Activated T-helper 17 cell treated with anti-CD3 and anti-CD28 coated beads, Interleukin-2, amount 50 U/mL, for 72 hours (primary cell): ENCODE measurements around the gene CNTN4. TPM values are rescaled to one million over a fixed set of nuclear protein-coding genes. Genes with fewer than 3 reads are reported as not detected.

Source experiments
- ATAC-seq: fragments of 150-1000 bp; cut with Tn5 transposase; replicated peaks from 2 replicates; pipeline ENCODE4 v1.10.0; 2021; ENCODE audit warnings: mild to moderate bottlenecking, moderate library complexity
- H3K27ac Mint-ChIP-seq: one replicate; pipeline ENCODE4 v1.8.0; 2022; ENCODE audit warnings: mixed read lengths
- H3K27me3 Mint-ChIP-seq: one replicate; pipeline ENCODE4 v1.8.0; 2022; ENCODE audit warnings: mixed read lengths
- H3K36me3 Mint-ChIP-seq: one replicate; pipeline ENCODE4 v1.8.0; 2022; ENCODE audit warnings: low read depth, mild to moderate bottlenecking, mixed read lengths
- H3K4me1 Mint-ChIP-seq: one replicate; pipeline ENCODE4 v1.8.0; 2022; ENCODE audit warnings: mixed read lengths
- H3K4me3 Mint-ChIP-seq: one replicate; pipeline ENCODE4 v1.8.0; 2022; ENCODE audit warnings: mild to moderate bottlenecking, mixed read lengths
- H3K9me3 Mint-ChIP-seq: one replicate; pipeline ENCODE4 v1.8.0; 2022; ENCODE audit warnings: mixed read lengths
- total RNA-seq, 2 donors: library from RNA; stranded (reverse); gene quantifications; one replicate each; pipeline ENCODE4 v1.2.3, GENCODE V29; 2022

The CNTN4 gene
- total RNA-seq, 2 donors from 2014 or later: not detected

DNA sequence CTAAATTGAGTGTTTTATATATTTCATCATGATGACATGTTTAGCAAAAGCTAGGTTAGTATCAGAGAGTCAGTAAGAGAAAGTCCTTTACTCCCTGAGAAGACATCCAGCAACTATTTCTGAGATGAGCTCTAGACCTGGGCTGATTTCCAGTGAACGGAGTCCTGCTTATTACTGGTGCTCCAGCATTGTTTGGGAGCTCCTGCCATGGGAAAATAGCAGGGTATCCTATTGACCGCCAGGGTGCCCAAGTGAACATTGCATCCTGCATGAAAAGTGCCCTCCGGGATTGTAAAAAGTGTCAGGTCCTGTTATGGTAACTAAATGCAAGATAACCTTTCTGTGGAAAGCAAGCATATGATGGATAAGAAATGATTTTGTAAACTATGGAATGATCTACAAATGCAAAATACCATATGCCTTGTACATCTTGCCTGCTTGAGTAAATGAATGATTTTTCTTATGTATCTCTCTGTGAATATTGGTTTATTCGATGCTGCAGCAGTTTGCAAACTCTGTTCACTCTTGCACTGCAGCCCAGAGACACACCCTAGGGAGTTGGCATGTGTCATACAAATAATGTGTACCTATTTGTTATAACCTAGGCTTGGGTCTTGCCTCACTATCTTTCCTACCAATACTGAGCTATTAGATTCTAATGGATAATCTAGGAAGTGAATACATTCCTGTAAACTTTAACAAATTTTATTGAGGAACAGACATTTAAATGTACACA lies 914.8 kb downstream of the CNTN4 start:
- no peaks in the 10 kb centered on the region for H3K9me3 Mint-ChIP-seq
- H3K27ac Mint-ChIP-seq: no peak overlapping the region
- H3K36me3 Mint-ChIP-seq: no peaks in the 10 kb centered on the region
- H3K4me3 Mint-ChIP-seq: no peak overlapping the region
- ATAC-seq: no peak
- H3K4me1 Mint-ChIP-seq: no peaks in the 10 kb centered on the region
- H3K27me3 Mint-ChIP-seq: peaks cover 30% of the 10 kb centered on the region

DNA sequence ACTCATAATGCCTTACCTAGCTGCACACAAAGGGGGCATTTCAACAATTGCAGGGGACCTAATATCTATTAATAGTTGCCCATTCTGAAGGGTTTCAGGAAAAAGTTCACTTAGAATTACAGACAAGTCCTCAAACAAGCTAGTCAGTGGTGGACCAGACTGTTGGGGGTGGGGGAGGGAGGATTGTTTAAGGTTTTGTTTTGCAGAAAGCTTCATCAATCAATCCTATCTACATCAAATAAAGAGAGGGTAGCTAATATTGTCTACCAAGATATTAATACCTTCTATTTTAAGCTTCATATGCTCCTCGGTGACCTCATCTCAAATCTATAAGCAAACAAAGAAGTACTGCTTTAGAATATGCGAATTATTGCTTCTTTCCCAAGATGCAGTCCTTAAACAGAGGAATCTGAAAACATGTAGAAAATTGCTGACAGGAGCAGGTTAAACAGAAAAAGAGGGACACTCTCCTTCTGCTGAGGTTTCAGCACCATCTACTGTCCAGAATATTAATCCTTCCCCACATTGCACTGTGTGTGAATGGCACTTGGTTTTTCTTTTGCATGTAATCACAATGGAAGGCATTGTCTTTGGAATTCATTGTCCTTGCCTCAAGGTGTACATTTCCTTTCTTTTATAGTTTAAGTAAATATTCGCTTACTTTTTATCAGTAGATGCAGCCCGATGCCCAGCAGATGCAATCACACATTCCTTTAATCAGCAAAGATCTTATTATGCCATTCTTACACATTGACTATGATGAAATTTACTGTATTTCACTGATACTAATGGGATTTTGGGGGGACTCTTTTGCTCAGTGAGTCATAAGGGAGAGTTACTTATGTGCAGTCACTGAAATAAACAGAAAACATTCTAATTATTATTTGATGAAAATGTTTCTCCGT lies 916.8 kb downstream of the CNTN4 start:
- Mint-ChIP-seq H3K27ac (no peak overlapping the region), H3K36me3 (no peaks in the 10 kb centered on the region), H3K4me3 (no peak overlapping the region), H3K4me1 (no peaks in the 10 kb centered on the region), H3K27me3 (peaks cover 28% of the 10 kb centered on the region), H3K9me3 (no peaks in the 10 kb centered on the region)
- no peak for ATAC-seq

DNA sequence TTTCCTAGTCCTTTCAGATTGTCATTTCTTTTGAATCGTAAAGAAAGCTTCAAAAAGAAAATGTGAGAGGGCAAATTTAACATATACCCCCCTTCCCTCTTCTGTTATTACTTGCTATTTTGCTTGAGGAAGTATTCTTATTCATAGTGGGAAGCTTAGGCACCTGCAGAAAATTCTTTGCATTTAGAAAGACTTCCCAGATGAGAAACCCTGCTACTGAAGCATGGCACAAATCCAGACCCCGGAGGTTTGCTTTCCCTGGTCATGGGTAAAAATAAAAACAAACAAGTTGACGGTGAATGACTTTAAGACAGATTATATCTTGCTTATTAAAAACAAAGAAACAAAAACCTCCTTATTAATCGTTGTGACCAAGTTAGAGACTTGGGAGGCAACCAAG lies 917.6 kb downstream of the CNTN4 start:
- Mint-ChIP-seq H3K36me3 (no peaks in the 10 kb centered on the region), H3K4me3 (no peak overlapping the region), H3K27ac (no peak overlapping the region), H3K4me1 (no peaks in the 10 kb centered on the region), H3K9me3 (no peaks in the 10 kb centered on the region), H3K27me3 (peaks cover 25% of the 10 kb centered on the region)
- no peak for ATAC-seq

DNA sequence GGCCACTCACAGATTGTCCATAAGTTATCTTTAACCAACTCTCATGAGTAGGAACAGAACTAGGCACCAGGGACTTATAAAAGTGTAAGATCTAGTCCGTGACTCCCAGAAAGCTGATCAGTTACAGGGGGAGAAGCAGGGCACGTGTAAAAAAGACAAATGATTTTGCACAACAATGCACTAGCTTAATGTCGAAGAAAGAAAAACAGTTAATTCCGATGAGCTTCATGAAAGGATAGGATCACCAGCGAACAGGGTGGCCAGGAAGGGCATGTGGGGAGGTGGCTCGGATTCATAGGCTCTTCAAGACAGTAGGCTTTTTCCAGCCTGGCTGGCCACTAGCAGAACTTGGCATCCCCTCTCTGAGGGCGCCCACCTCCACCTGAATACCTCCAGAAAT lies 921.5 kb downstream of the CNTN4 start:
- no peak overlapping the region for H3K4me3 Mint-ChIP-seq
- H3K9me3 Mint-ChIP-seq: no peaks in the 10 kb centered on the region
- H3K36me3 Mint-ChIP-seq: no peaks in the 10 kb centered on the region

DNA sequence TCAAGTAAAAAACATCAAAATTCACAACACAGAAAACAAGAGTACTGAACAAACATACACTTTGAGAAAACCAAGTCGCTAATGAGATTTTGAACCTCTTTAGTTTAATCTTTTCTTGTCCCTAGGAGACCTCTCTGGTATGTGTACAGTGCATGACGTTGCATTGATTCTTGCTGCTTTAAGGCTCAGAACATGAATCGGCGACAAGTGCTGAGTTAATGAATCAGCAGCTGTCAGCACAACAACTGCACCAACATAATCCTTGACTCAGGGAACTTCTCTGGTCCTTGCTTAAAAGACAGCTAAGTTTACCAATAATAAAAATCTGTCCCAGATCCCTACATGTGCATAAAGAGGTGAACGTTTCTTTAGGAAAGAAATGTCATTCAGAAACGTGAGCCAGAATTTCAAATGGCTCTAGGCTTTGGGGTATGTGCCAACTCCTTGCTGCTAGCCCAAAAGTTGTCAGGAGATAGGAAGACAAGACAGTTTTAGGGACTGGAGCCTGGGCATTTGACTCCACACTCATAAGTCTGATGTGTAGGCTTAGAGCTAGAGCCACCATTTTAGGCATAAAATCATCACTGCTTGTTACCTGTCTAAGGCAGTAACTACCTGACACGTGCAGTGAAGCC lies 924.6 kb downstream of the CNTN4 start:
- Mint-ChIP-seq H3K4me3 (no peak overlapping the region), H3K36me3 (no peaks in the 10 kb centered on the region), H3K27me3 (peaks cover 7% of the 10 kb centered on the region), H3K9me3 (no peaks in the 10 kb centered on the region), H3K4me1 (peaks cover 5% of the 10 kb centered on the region), H3K27ac (no peak overlapping the region)
- ATAC-seq: no peak

More for the DNA sequence above, 921.5 kb downstream of the CNTN4 start:
- H3K4me1 Mint-ChIP-seq: no peaks in the 10 kb centered on the region
- H3K27ac Mint-ChIP-seq: no peak overlapping the region
- no peak for ATAC-seq
- H3K27me3 Mint-ChIP-seq: peaks cover 17% of the 10 kb centered on the region

DNA sequence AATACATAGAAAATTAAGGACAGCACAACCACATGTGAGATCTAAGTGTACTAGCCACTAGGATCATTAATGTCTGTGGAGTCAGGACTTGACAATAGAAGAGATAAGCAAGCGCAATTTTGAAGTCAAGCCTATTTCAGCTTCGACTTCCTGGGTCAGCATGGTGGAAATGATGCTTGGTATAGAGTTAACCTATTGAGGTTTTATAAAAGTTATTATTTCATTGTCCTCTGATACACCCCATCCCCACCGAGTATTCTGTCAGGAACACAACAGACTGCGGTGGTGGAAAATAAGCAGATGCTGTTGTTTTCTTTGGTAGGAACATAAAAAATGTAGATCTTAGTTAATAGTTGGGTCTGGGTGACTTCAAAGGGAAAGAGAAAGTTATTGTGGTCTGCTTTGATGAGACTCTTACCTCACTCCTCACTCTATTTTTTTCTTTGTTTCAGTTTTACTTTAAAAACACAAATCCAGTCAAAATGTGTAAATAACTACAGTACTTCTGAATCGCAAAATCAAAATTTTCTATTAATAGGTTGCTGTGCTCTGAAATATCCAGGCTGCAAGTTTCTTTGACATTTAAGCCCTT lies 929.4 kb downstream of the CNTN4 start:
- H3K4me1 Mint-ChIP-seq: peaks cover 7% of the 10 kb centered on the region
- H3K27me3 Mint-ChIP-seq: peaks cover 3% of the 10 kb centered on the region
- no peaks in the 10 kb centered on the region for H3K9me3 Mint-ChIP-seq
- no peaks in the 10 kb centered on the region for H3K36me3 Mint-ChIP-seq
- ATAC-seq: peak; percentile 76
- peak overlapping the region; percentile 41 for H3K4me3 Mint-ChIP-seq
- peak overlapping the region; percentile 29 for H3K27ac Mint-ChIP-seq

DNA sequence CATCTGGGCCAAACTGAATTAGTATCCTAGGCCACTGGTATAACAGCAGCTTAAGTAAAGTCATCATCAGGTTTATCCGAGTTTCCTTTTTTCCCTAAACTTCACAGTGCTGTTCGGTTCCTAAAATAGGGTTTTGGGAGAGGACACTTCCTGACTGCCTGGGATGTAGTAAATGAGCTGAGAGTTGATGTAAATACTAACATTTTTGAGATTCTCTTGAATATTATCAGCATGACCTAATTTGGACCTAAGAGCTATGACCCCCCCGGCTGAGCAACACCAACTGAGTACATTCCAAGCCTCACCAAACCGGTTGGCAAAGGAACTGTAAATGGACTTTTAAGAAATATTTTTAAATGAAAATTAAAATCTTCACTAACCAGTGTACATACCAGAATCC lies 932.7 kb downstream of the CNTN4 start:
- Mint-ChIP-seq H3K4me1 (peaks cover 7% of the 10 kb centered on the region), H3K27me3 (no peaks in the 10 kb centered on the region), H3K4me3 (no peak overlapping the region), H3K9me3 (no peaks in the 10 kb centered on the region), H3K27ac (no peak overlapping the region), H3K36me3 (no peaks in the 10 kb centered on the region)
- no peak for ATAC-seq

DNA sequence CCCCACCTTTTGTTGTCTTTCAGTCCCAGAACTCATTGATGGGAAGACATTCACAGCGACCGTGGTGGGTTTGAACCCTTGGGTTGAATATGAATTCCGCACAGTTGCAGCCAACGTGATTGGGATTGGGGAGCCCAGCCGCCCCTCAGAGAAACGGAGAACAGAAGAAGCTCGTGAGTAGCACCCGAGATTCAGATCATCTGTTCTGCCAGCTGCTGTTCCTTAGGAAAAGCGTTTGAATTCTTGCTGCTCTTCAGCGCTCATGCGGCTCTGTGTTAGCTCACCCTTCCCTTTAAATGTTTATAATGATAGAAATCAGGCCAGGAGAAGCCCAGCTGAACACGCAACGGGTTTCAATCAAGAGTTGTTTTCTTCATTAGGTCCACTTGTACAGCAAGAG lies 938.5 kb downstream of the CNTN4 start:
- Mint-ChIP-seq H3K27ac (no peak overlapping the region), H3K4me3 (no peak overlapping the region), H3K27me3 (peaks cover 5% of the 10 kb centered on the region), H3K9me3 (no peaks in the 10 kb centered on the region), H3K4me1 (no peaks in the 10 kb centered on the region), H3K36me3 (no peaks in the 10 kb centered on the region)
- no peak for ATAC-seq

DNA sequence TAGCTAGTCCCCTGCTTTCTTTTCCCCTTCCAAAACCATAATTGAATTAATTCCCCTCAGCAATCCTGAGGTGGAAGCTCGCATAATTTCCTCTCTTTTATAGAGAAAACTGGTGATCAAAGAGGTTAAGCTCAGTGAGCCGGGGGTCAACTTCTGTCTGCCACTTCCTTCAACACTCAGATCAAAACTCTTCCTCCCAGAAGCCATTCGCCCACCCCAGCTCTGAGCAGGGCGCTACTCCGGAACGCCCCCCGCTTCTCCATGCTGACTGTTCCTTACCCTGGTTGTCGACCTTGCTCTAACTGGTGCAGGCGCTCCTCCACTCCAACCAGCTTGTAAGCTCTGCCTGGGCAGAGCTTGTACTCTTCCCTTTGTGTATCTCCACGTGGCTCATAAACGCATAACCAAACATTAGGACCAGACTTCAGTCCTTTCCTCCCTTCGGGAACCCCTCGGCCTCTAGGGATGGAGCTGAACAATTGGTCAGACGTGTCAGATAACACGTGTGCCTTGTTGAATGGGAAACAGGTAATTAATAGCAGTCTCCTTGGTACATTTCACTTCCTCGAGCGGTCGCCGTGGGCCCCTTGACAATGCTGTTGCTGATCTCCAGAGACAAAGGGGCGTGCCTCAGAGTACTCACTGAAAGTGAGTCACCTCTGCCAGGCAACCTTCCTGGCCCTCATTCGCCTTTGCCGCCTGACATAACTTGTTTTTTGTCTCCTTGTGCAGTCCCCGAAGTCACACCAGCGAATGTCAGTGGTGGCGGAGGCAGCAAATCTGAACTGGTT lies 939.7 kb downstream of the CNTN4 start:
- Mint-ChIP-seq H3K27ac (no peak overlapping the region), H3K36me3 (no peaks in the 10 kb centered on the region)

DNA sequence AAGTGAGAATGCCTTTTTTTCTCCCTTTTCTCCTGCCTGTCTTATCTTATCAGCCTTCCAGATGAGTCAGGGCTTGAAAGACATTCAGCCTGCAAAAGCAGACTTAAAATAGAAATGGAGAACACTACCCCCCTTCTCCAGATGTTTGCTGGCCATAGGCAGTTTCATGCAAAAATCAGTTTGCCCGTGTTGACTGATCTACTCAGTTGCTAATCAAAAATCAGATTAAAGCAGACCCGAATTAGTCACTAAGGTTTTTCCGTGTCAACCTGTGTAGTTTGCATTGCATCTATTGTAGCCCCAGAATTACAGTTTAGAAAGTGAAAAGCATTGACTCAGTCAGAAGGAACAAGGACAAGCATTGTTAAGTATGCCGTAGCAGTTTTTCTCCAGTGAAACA lies 955.3 kb downstream of the CNTN4 start:
- no peak for ATAC-seq
- Mint-ChIP-seq H3K27ac (no peak overlapping the region), H3K4me1 (no peaks in the 10 kb centered on the region), H3K27me3 (peaks cover 2% of the 10 kb centered on the region), H3K36me3 (no peaks in the 10 kb centered on the region), H3K9me3 (no peaks in the 10 kb centered on the region), H3K4me3 (no peak overlapping the region)

More for the DNA sequence above, 939.7 kb downstream of the CNTN4 start:
- Mint-ChIP-seq H3K4me3 (no peak overlapping the region), H3K27me3 (peaks cover 5% of the 10 kb centered on the region), H3K9me3 (no peaks in the 10 kb centered on the region), H3K4me1 (no peaks in the 10 kb centered on the region)
- no peak for ATAC-seq

DNA sequence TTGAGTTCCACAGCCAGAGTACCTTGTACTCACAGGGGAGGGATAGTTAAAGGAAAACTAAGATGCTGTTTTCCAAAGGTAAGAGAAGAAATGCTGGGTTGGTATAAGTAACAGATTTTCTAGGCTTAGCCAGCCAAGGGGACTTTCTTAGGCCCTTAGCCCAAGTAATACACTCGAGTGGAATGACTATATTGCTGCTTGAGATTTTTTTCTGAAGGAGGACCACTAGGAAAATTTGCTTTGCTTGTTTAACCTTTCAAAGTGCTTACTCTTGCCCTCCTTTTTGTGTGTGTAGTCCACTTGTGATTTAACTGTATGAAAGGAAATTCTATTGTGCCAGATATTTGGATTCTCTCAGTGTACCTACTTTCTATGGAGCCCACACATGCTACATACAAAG lies 961.0 kb downstream of the CNTN4 start:
- no peak overlapping the region for H3K4me3 Mint-ChIP-seq

DNA sequence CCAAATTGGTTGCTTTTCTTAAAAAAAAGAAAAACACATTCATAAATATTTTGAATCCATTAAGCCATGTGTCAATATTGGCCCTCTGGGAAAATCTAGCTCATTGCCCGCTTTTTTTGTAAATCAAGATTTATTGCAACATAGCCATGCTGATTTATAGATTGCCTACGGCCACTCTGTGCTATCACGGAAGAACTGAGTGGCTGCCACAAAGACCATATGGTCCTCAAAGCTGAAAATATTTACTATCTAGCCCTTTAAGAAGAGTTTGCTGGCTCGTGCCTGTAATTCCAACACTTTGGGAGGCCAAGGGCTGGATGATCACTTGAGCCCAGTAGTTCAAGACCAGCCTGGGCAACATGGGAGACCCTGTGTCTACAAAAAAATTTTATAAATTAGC lies 965.6 kb downstream of the CNTN4 start:
- no peak overlapping the region for H3K27ac Mint-ChIP-seq
- no peaks in the 10 kb centered on the region for H3K27me3 Mint-ChIP-seq
- H3K4me3 Mint-ChIP-seq: no peak overlapping the region
- no peaks in the 10 kb centered on the region for H3K9me3 Mint-ChIP-seq
- no peaks in the 10 kb centered on the region for H3K36me3 Mint-ChIP-seq
- no peaks in the 10 kb centered on the region for H3K4me1 Mint-ChIP-seq
- no peak for ATAC-seq

More for the DNA sequence above, 961.0 kb downstream of the CNTN4 start:
- Mint-ChIP-seq H3K4me1 (no peaks in the 10 kb centered on the region), H3K27me3 (peaks cover 2% of the 10 kb centered on the region), H3K36me3 (no peaks in the 10 kb centered on the region), H3K27ac (no peak overlapping the region), H3K9me3 (no peaks in the 10 kb centered on the region)
- ATAC-seq: no peak

DNA sequence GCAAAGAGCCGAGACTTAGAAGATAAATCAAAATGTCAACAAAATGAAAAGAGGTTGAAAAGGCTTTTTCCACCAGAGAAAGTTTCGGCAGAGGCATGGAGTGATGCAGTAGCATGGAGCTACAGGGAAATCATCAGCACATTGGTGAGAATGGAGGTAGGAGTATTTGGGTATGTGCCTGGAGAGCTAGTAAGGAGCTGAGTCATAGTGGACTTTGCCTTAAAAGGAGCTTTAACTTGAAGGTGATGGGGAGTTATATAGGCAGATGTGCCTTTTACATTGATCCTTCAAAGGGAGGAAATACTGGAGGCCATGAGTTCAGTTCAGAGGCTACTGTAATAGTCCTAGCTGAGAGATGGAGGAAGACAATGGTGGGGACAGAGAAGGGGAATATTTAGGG lies 967.2 kb downstream of the CNTN4 start:
- Mint-ChIP-seq H3K36me3 (no peaks in the 10 kb centered on the region), H3K4me1 (no peaks in the 10 kb centered on the region), H3K27me3 (no peaks in the 10 kb centered on the region), H3K4me3 (no peak overlapping the region), H3K27ac (no peak overlapping the region), H3K9me3 (no peaks in the 10 kb centered on the region)
- no peak for ATAC-seq

DNA sequence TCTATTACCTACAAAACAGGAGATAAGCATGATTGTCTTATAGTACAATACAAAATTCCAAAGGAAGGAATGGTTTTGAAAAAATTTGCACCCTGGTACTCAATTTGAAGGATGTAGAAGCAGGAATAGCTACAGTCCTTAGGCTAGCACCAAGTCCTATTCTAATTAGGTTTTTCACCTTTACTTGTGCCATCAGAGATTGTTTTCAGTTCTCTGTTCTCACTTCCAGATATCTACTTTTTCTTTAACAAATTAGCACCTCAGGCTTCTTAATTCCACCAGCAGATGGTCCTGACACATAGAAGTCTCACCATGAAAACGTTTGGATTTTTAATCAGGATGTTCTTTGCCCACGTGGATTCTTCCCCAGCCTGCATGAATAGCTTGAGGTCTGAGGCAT lies 967.7 kb downstream of the CNTN4 start:
- no peaks in the 10 kb centered on the region for H3K27me3 Mint-ChIP-seq

More for the DNA sequence above, 967.7 kb downstream of the CNTN4 start:
- H3K27ac Mint-ChIP-seq: no peak overlapping the region
- no peak for ATAC-seq
- no peaks in the 10 kb centered on the region for H3K36me3 Mint-ChIP-seq
- H3K9me3 Mint-ChIP-seq: no peaks in the 10 kb centered on the region
- H3K4me1 Mint-ChIP-seq: no peaks in the 10 kb centered on the region
- H3K4me3 Mint-ChIP-seq: no peak overlapping the region
